ENCODE results near the gene MSANTD1. TPM values are rescaled to one million over a fixed set of nuclear protein-coding genes. Genes with fewer than 3 reads are reported as not detected.

MSANTD1 gene
- total and polyA plus RNA-seq, 2 of the 8 experiments (the other 6 are each of a cell fraction or from before 2014, with no cell fraction given), result 0.23 to 0.45 TPM

DNA sequence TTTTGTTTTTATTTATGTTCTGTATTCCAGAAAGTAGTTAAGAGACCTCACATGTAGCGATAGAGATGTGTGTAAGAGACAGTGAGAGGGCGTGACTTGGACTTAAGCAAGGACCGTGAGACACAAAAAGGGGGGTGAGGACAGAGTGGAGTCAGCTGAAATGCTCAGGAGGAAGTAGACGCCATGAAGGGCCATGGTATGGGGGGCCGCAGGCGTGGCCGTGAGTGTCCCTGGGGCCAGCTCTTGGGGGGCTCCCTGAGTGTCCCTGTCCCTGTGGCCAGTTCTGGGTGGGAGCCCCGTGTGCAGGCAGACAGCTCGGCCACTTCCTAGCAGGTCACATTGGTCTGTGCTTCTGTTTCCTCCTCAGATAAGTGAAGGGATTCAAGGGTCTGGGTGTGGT lies 23.0 kb upstream of the MSANTD1 start (continued):
- TF ChIP-seq, protein P1, sequence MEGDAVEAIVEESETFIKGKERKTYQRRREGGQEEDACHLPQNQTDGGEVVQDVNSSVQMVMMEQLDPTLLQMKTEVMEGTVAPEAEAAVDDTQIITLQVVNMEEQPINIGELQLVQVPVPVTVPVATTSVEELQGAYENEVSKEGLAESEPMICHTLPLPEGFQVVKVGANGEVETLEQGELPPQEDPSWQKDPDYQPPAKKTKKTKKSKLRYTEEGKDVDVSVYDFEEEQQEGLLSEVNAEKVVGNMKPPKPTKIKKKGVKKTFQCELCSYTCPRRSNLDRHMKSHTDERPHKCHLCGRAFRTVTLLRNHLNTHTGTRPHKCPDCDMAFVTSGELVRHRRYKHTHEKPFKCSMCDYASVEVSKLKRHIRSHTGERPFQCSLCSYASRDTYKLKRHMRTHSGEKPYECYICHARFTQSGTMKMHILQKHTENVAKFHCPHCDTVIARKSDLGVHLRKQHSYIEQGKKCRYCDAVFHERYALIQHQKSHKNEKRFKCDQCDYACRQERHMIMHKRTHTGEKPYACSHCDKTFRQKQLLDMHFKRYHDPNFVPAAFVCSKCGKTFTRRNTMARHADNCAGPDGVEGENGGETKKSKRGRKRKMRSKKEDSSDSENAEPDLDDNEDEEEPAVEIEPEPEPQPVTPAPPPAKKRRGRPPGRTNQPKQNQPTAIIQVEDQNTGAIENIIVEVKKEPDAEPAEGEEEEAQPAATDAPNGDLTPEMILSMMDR (IDR thresholded peaks at IDR 0.05; ENCODE audit: control extremely low read depth in 1 of 3, insufficient read depth in 1 of 3, low read depth in 1 of 3, low read length in 3 of 3), result no peak
- TF ChIP-seq, protein P2, sequence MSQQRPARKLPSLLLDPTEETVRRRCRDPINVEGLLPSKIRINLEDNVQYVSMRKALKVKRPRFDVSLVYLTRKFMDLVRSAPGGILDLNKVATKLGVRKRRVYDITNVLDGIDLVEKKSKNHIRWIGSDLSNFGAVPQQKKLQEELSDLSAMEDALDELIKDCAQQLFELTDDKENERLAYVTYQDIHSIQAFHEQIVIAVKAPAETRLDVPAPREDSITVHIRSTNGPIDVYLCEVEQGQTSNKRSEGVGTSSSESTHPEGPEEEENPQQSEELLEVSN (IDR thresholded peaks at IDR 0.05), result no peak

Measured in H1 (cell line).